GM12878 (cell line): Measurements from ENCODE around the gene CADPS. TPM values are rescaled to one million over a fixed set of nuclear protein-coding genes. Genes with fewer than 3 reads are reported as not detected.

Source experiments
- ATAC-seq: fragments of 200-7000 bp; cut with Tn5 transposase; 3 replicates; pipeline ENCODE4 v1.9.1; 2020; ENCODE audit warnings: mild to moderate bottlenecking, moderate library complexity
- BruUV-seq: library from RNA; stranded (reverse); fragments of 400-500 nt; replicated peaks from 2 replicates; lab custom pipeline; 2021; lab: Mats Ljungman, UMichigan
- CTCF ChIA-PET: fragments of 300-600 bp; sonication (Branson Sonifier 250); formaldehyde crosslinking; extraction: SDS; loops from one replicate; lab custom pipeline; 2021; ENCODE audit warnings: inconsistent platforms; lab: Yijun Ruan, JAX
- POLR2A ChIA-PET: fragments of 350-600 bp; formaldehyde crosslinking; extraction: SDS; loops from one replicate; lab custom pipeline; 2021; ENCODE audit warnings: inconsistent platforms; lab: Charles Lee
- RAD21 ChIA-PET: fragments of 300-600 bp; sonication (Branson Sonifier 250); formaldehyde crosslinking; loops from one replicate; lab custom pipeline; 2023; ENCODE audit warnings: antibody characterized with exemption; ENCODE audit not compliant: unreplicated experiment; lab: Charles Lee
- SMC1A ChIA-PET: fragments of 300-600 bp; sonication (Branson Sonifier 250); formaldehyde crosslinking; loops from one replicate; lab custom pipeline; 2023; ENCODE audit not compliant: unreplicated experiment, uncharacterized antibody; lab: Charles Lee
- DNase-seq: peaks from one replicate; pipeline ENCODE4 v3.0.0-alpha.2; 2011; ENCODE audit warnings: low read depth, low spot score
- FAIRE-seq: peaks from 3 replicates; lab custom pipeline; 2011; peaks lifted over from hg19 to GRCh38; lab: Jason Lieb, UNC
- H2AFZ ChIP-seq: 2 replicates; pipeline ENCODE4 v1.6.0; 2011; ENCODE audit warnings: low read depth, low read length, control low read depth; ENCODE audit not compliant: control insufficient read depth
- H3K27ac ChIP-seq: 2 replicates; pipeline ENCODE4 v1.5.1; 2011; ENCODE audit warnings: control low read depth; ENCODE audit not compliant: control insufficient read depth, insufficient read depth
- H3K27me3 ChIP-seq, 2 experiments: replicated peaks in 1 of 2; 2 replicates each; pipeline versions ENCODE4 v1.6.0 to v1.6.1; 2011; ENCODE audit warnings: low read length in 1 of 2; ENCODE audit not compliant: control insufficient read depth in 2 of 2, insufficient read depth in 2 of 2
- H3K36me3 ChIP-seq, 2 experiments: 2 replicates each; pipeline ENCODE4 v1.5.1; 2011; ENCODE audit warnings: low read length in 1 of 2; ENCODE audit not compliant: control insufficient read depth in 2 of 2, insufficient read depth in 2 of 2
- H3K4me1 ChIP-seq: 2 replicates; pipeline ENCODE4 v1.6.1; 2011; ENCODE audit warnings: mild to moderate bottlenecking, low read length, moderate library complexity, mixed read lengths; ENCODE audit not compliant: control insufficient read depth, insufficient read depth
- H3K4me2 ChIP-seq: 2 replicates; pipeline ENCODE4 v1.6.0; 2011; ENCODE audit warnings: control low read depth; ENCODE audit not compliant: control insufficient read depth, insufficient read depth
- H3K4me3 ChIP-seq: fragments of 200-600 bp; sonication (generic); 2 replicates; pipeline ENCODE4 v1.5.1; 2016
- H3K79me2 ChIP-seq: 2 replicates; pipeline ENCODE4 v1.6.0; 2011; ENCODE audit warnings: low read length; ENCODE audit not compliant: control insufficient read depth, insufficient read depth
- H3K9ac ChIP-seq: 2 replicates; pipeline ENCODE4 v1.8.0; 2011; ENCODE audit warnings: low read length, control low read depth, mixed read lengths; ENCODE audit not compliant: control insufficient read depth, insufficient read depth
- H3K9me3 ChIP-seq: replicated peaks from 3 replicates; pipeline ENCODE4 v1.5.1; 2011; ENCODE audit warnings: mild to moderate bottlenecking, low read length; ENCODE audit not compliant: control insufficient read depth, insufficient read depth
- H4K20me1 ChIP-seq: 2 replicates; pipeline ENCODE4 v1.6.0; 2011; ENCODE audit not compliant: control insufficient read depth, insufficient read depth
- NFYB ChIP-seq: IDR thresholded peaks from 2 replicates; pipeline ENCODE4 v1.6.1; 2011; ENCODE audit warnings: low read depth, mild to moderate bottlenecking, low read length, improper control_type of control experiment, moderate library complexity; ENCODE audit not compliant: insufficient read depth
- POLR2AphosphoS5 ChIP-seq: IDR thresholded peaks from 2 replicates; pipeline ENCODE4 v1.6.1; 2011; ENCODE audit warnings: mild to moderate bottlenecking, low read length, inconsistent platforms
- POU2F2 ChIP-seq: IDR thresholded peaks from 3 replicates; pipeline ENCODE4 v1.6.1; 2011; ENCODE audit warnings: low read depth, mild to moderate bottlenecking, low read length, borderline replicate concordance
- STAT3 ChIP-seq: IDR thresholded peaks from 2 replicates; pipeline ENCODE4 v1.6.1; 2011; ENCODE audit warnings: low read depth, low read length, improper control_type of control experiment
- USF2 ChIP-seq: IDR thresholded peaks from 2 replicates; pipeline ENCODE4 v1.6.1; 2011; ENCODE audit warnings: low read depth, low read length, improper control_type of control experiment, borderline replicate concordance
- ZBTB40 ChIP-seq: fragments of 450-650 bp; IDR thresholded peaks from 2 replicates; pipeline ENCODE4 v1.6.1; 2016; ENCODE audit warnings: mild to moderate bottlenecking, moderate library complexity, borderline replicate concordance
- WGBS: methylation state at CpG from one replicate; pipeline ENCODE4 v1.1.6; 2016; ENCODE audit warnings: low lambda C conversion rate; ENCODE audit not compliant: insufficient replicate concordance, insufficient coverage; ENCODE audit errors: missing lambda C conversion rate; 5-methylcytosine and 5-hydroxymethylcytosine counted together
- in situ Hi-C: fragments of 300-500 bp; cut with MboI; formaldehyde crosslinking; loops from 9 replicates; pipeline ENCODE4 v1.14.3; 2018; ENCODE audit warnings: mixed read lengths
- intact Hi-C: fragments of 100-400 bp; cut with micrococcal nuclease; formaldehyde crosslinking; loops from one replicate; pipeline ENCODE4 v1.14.2; 2022; ENCODE audit not compliant: unreplicated experiment
- polyA plus RNA-seq, 11 experiments: library from polyadenylated mRNA; depleted of rRNA in 4 of 11; unstranded in 6 of 11; stranded (reverse) in 5 of 11; fragments of >200 nt; fragmentation: Nextera tagmentation in 4 of 11; fragmentation: Illumina TruSeq in 1 of 11; extraction: Ambion mirVana in 4 of 11; extraction: Trizol in 1 of 11; gene quantifications; 1 replicate in 1 of 11; 2 replicates in 10 of 11; pipeline versions ENCODE4 v1.2.1 to v1.2.3, GENCODE V29; 2011 to 2016; ENCODE audit warnings: inconsistent platforms in 2 of 11, missing spikeins in 2 of 11, low read depth in 1 of 11
- total RNA-seq, 4 experiments: library from RNA; depleted of rRNA in 3 of 4; stranded (reverse); fragments of >200 nt in 3 of 4; fragmentation: Illumina TruSeq in 1 of 4; extraction: Trizol in 1 of 4; gene quantifications; 2 replicates each; pipeline versions ENCODE4 v1.2.1 to v1.2.3, GENCODE V29; 2013 to 2021

Gene CADPS
- total and polyA plus RNA-seq, 10 of the 15 experiments (the other 5 are each of a cell fraction or from before 2014, with no cell fraction given), result 0.20 TPM; not detected in 9

- no peaks in the 10 kb centered on the region for H3K79me2 ChIP-seq
- H3K4me3 ChIP-seq, result no peak overlapping the region
- intact Hi-C loops, result no loop called here
- no peak for TF ChIP-seq STAT3
- TF ChIP-seq NFYB, result no peak
- no peak for TF ChIP-seq POLR2AphosphoS5
- TF ChIP-seq USF2, result no peak
- TF ChIP-seq POU2F2, result no peak
- no peak for TF ChIP-seq ZBTB40
- H4K20me1 ChIP-seq, result no peaks in the 10 kb centered on the region
- no peak for FAIRE-seq
- H3K36me3 ChIP-seq, result no peaks in the 10 kb centered on the region
- BruUV-seq, result no TSS peak
- H3K27me3 ChIP-seq, result no peaks in the 10 kb centered on the region
- ChIA-PET SMC1A (no interaction called here), CTCF (no interaction called here), RAD21 (no interaction called here), POLR2A (no interaction called here)
- no peak overlapping the region for H2AFZ ChIP-seq
- no peaks in the 10 kb centered on the region for H3K4me1 ChIP-seq
- in situ Hi-C loops, result no loop called here
- H3K27ac ChIP-seq, result no peak overlapping the region
- 0% methylated on average over 1 of the region's 1 CpG for WGBS
- no peaks in the 10 kb centered on the region for H3K9me3 ChIP-seq
- DNase-seq, result no peak
- no peak overlapping the region for H3K4me2 ChIP-seq
- H3K9ac ChIP-seq, result no peak overlapping the region
- no peak for ATAC-seq
These were observed 31.7 kb downstream of the CADPS start for GRCh38 chr3:62843508-62843907.
